ENCODE results near the gene PKDCC. TPM values are rescaled to one million over a fixed set of nuclear protein-coding genes. Genes with fewer than 3 reads are reported as not detected.
A peak's percentile ranks its signal among the peaks of the same experiment; 100 is the strongest.

Gene PKDCC
- polyA plus RNA-seq, 1 donor (not counting 4 experiments of a cell fraction or from before 2014, with no cell fraction given): not detected

GRCh38 chr2:42072349-42073118, 24.7 kb downstream of the PKDCC start:
- dilution Hi-C loops (cut with MboI; ENCODE audit: extremely low pct_ligation_motif_present, low sequenced_read_pairs): no loop called here
- DNase-seq (ENCODE audit: low read depth, low spot score) (no peak), FAIRE-seq (no peak)
- Histone ChIP-seq H3K27me3 (ENCODE audit: control insufficient read depth, extremely low read depth, insufficient read depth, low read length) (no peaks in the 10 kb centered on the region), H3K27ac (ENCODE audit: control insufficient read depth, insufficient read depth, low read length) (no peak overlapping the region), H3K9ac (ENCODE audit: control insufficient read depth, extremely low read depth, insufficient read depth, low read length) (no peak overlapping the region), H3K4me3 (ENCODE audit: control insufficient read depth in 2 of 3, extremely low read depth in 1 of 3, insufficient read depth in 2 of 3, low read depth in 1 of 3, low read length in 3 of 3) (no peak overlapping the region), H3K36me3 (ENCODE audit: control insufficient read depth in 2 of 2, extremely low read depth in 1 of 2, insufficient read depth in 2 of 2, low read length in 2 of 2) (no peaks in the 10 kb centered on the region), H3K4me2 (ENCODE audit: control insufficient read depth, extremely low read depth, insufficient read depth, low read depth, low read length) (no peak overlapping the region), H3K9me1 (ENCODE audit: control insufficient read depth, extremely low read depth, insufficient read depth, low read length) (no peaks in the 10 kb centered on the region), H4K20me1 (ENCODE audit: control insufficient read depth, extremely low read depth, insufficient read depth, low read length) (no peaks in the 10 kb centered on the region), H3K79me2 (ENCODE audit: control insufficient read depth, insufficient read depth, low read length) (no peaks in the 10 kb centered on the region), H3K9me3 (ENCODE audit: control insufficient read depth, low read depth, low read length) (no peaks in the 10 kb centered on the region), H3K4me1 (ENCODE audit: control insufficient read depth, extremely low read depth, insufficient read depth, low read length) (peaks cover 2% of the 10 kb centered on the region), H2AFZ (ENCODE audit: control insufficient read depth, low read length) (no peak overlapping the region)
- no peak for TF ChIP-seq EZH2 (IDR thresholded peaks at IDR 0.05; ENCODE audit: low read length)
- TF ChIP-seq CTCF (optimal IDR thresholded peaks at IDR 0.05 in 1 of 3, IDR thresholded peaks at IDR 0.05 in 1 of 3, conservative IDR thresholded peaks at IDR 0.05 in 1 of 3; ENCODE audit: extremely low read depth in 1 of 3, insufficient read depth in 2 of 3, low read length in 3 of 3): peak in 1 of 3 experiments; percentile 16

- dilution Hi-C loops (cut with MboI; ENCODE audit: extremely low pct_ligation_motif_present, low sequenced_read_pairs): no loop called here
- DNase-seq (ENCODE audit: low read depth, low spot score) (no peak), FAIRE-seq (no peak)
Measured at GRCh38 chr2:42073739-42074503, 26.1 kb downstream of the PKDCC start.

More at GRCh38 chr2:42073739-42074503, 26.1 kb downstream of the PKDCC start:
- Histone ChIP-seq H3K27me3 (ENCODE audit: control insufficient read depth, extremely low read depth, insufficient read depth, low read length) (no peaks in the 10 kb centered on the region), H3K4me2 (ENCODE audit: control insufficient read depth, extremely low read depth, insufficient read depth, low read depth, low read length) (no peak overlapping the region), H3K36me3 (ENCODE audit: control insufficient read depth in 2 of 2, extremely low read depth in 1 of 2, insufficient read depth in 2 of 2, low read length in 2 of 2) (no peaks in the 10 kb centered on the region), H3K4me1 (ENCODE audit: control insufficient read depth, extremely low read depth, insufficient read depth, low read length) (peaks cover 2% of the 10 kb centered on the region), H2AFZ (ENCODE audit: control insufficient read depth, low read length) (no peak overlapping the region), H3K4me3 (ENCODE audit: control insufficient read depth in 2 of 3, extremely low read depth in 1 of 3, insufficient read depth in 2 of 3, low read depth in 1 of 3, low read length in 3 of 3) (no peak overlapping the region), H3K9me3 (ENCODE audit: control insufficient read depth, low read depth, low read length) (no peaks in the 10 kb centered on the region), H4K20me1 (ENCODE audit: control insufficient read depth, extremely low read depth, insufficient read depth, low read length) (no peaks in the 10 kb centered on the region), H3K9ac (ENCODE audit: control insufficient read depth, extremely low read depth, insufficient read depth, low read length) (no peak overlapping the region), H3K79me2 (ENCODE audit: control insufficient read depth, insufficient read depth, low read length) (no peaks in the 10 kb centered on the region), H3K27ac (ENCODE audit: control insufficient read depth, insufficient read depth, low read length) (no peak overlapping the region), H3K9me1 (ENCODE audit: control insufficient read depth, extremely low read depth, insufficient read depth, low read length) (no peaks in the 10 kb centered on the region)
- TF ChIP-seq CTCF (optimal IDR thresholded peaks at IDR 0.05 in 1 of 3, IDR thresholded peaks at IDR 0.05 in 1 of 3, conservative IDR thresholded peaks at IDR 0.05 in 1 of 3; ENCODE audit: extremely low read depth in 1 of 3, insufficient read depth in 2 of 3, low read length in 3 of 3): no peak
- no peak for TF ChIP-seq EZH2 (IDR thresholded peaks at IDR 0.05; ENCODE audit: low read length)

Data from keratinocyte (primary cell).